ENCODE data around the gene CFAP107.

CFAP107 gene

DNA sequence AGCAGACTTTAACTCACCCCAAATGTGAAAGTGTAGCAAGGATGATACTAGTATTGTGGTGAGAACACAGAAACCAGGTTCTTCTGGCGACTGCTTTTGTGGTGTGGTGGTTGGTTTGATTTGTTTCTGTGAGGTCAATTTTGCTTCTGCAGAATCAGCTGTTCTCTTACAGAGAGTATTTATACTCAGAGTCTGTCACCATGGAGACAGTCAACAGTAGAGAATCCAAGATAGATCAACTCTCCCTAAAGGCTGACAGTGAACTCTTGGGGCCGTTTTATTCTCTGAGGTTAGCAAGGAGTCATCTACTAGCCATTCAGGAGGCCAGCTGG is at the start of gene CFAP107:
TSS of gene CFAP107 (plus strand) at position 209 of the 332 bp plus-strand sequence. CDS start 231 bp downstream, outside the sequence.
- H3K27ac ChIP-seq (ENCODE audit: low read depth, low read length), result no peak within 1 kb of the TSS
- no peak within 1 kb of the TSS for H3K9ac ChIP-seq (ENCODE audit: low read depth in 1 of 2, low read length in 2 of 2)
- no peaks in the 10 kb centered on the region for H3K4me1 ChIP-seq (ENCODE audit: control insufficient read depth in 1 of 2, insufficient read depth in 2 of 2, low read length in 2 of 2)
- H3K27me3 ChIP-seq (ENCODE audit: control insufficient read depth in 1 of 2, insufficient read depth in 2 of 2, low read length in 2 of 2), result peaks cover 0 to 5% of the 10 kb centered on the region in 2 donors
- H3K9me3 ChIP-seq (ENCODE audit: control insufficient read depth in 1 of 2, low read length in 2 of 2), result peaks cover 12 to 15% of the 10 kb centered on the region in 2 donors
- no peaks in the 10 kb centered on the region for H3K36me3 ChIP-seq (ENCODE audit: control insufficient read depth in 1 of 2, insufficient read depth in 2 of 2, low read length in 2 of 2)
- no peak within 1 kb of the TSS for H3K4me3 ChIP-seq (ENCODE audit: low read depth in 1 of 2, low read length in 2 of 2)

GRCh38 chr1:12696658-12697057 is 49.3 kb upstream of the CFAP107 start:
- H3K36me3 ChIP-seq (ENCODE audit: control insufficient read depth in 1 of 2, insufficient read depth in 2 of 2, low read length in 2 of 2), result no peaks in the 10 kb centered on the region
- no peak overlapping the region for H3K4me3 ChIP-seq (ENCODE audit: low read depth in 1 of 2, low read length in 2 of 2)
- no peaks in the 10 kb centered on the region for H3K9me3 ChIP-seq (ENCODE audit: control insufficient read depth in 1 of 2, low read length in 2 of 2)
- no peak overlapping the region for H3K9ac ChIP-seq (ENCODE audit: low read depth in 1 of 2, low read length in 2 of 2)
- H3K27me3 ChIP-seq (ENCODE audit: control insufficient read depth in 1 of 2, insufficient read depth in 2 of 2, low read length in 2 of 2), result no peaks in the 10 kb centered on the region
- no peaks in the 10 kb centered on the region for H3K4me1 ChIP-seq (ENCODE audit: control insufficient read depth in 1 of 2, insufficient read depth in 2 of 2, low read length in 2 of 2)
- no peak overlapping the region for H3K27ac ChIP-seq (ENCODE audit: low read depth, low read length)

- Histone ChIP-seq H3K9me3 (ENCODE audit: control insufficient read depth in 1 of 2, low read length in 2 of 2) (no peaks in the 10 kb centered on the region), H3K4me1 (ENCODE audit: control insufficient read depth in 1 of 2, insufficient read depth in 2 of 2, low read length in 2 of 2) (no peaks in the 10 kb centered on the region), H3K36me3 (ENCODE audit: control insufficient read depth in 1 of 2, insufficient read depth in 2 of 2, low read length in 2 of 2) (no peaks in the 10 kb centered on the region), H3K9ac (ENCODE audit: low read depth in 1 of 2, low read length in 2 of 2) (no peak overlapping the region), H3K27ac (ENCODE audit: low read depth, low read length) (no peak overlapping the region), H3K27me3 (ENCODE audit: control insufficient read depth in 1 of 2, insufficient read depth in 2 of 2, low read length in 2 of 2) (no peaks in the 10 kb centered on the region), H3K4me3 (ENCODE audit: low read depth in 1 of 2, low read length in 2 of 2) (no peak overlapping the region)
Observed at GRCh38 chr1:12697397-12697796, 48.6 kb upstream of the CFAP107 start.

DNA sequence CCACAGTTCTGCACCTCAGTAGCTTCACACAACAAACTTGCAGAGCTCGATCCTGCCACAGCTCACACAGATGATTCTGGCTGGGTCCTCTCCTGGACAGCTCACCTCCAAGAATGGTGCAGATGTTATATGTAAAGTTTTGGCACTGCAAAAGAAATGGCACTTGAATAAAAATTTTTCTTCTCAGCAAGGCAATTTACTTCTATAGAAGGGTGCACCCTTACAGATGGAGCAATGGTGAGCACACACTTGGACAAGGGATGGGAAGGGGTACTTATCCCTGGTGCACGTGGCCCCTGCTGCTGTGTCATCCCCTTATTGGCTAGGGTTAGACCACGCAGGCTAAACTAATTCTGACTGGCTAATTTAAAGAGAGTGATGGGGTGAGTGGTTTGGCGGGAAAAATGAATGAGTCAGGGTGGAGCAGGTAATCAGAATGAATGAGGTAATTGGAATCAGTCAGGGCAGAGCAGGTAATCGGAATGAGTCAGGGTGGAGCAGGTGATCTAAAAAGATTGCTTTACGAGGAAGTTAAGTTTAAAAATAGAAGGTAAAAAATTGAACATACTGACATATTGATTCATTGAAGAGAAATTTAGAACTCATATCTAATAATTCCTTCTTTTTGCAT is 42.1 kb upstream of the CFAP107 start:
- Histone ChIP-seq H3K36me3 (ENCODE audit: control insufficient read depth in 1 of 2, insufficient read depth in 2 of 2, low read length in 2 of 2) (no peaks in the 10 kb centered on the region), H3K4me1 (ENCODE audit: control insufficient read depth in 1 of 2, insufficient read depth in 2 of 2, low read length in 2 of 2) (no peaks in the 10 kb centered on the region), H3K27me3 (ENCODE audit: control insufficient read depth in 1 of 2, insufficient read depth in 2 of 2, low read length in 2 of 2) (no peaks in the 10 kb centered on the region), H3K9ac (ENCODE audit: low read depth in 1 of 2, low read length in 2 of 2) (no peak overlapping the region), H3K27ac (ENCODE audit: low read depth, low read length) (no peak overlapping the region), H3K9me3 (ENCODE audit: control insufficient read depth in 1 of 2, low read length in 2 of 2) (peaks cover 8 to 9% of the 10 kb centered on the region in 2 donors), H3K4me3 (ENCODE audit: low read depth in 1 of 2, low read length in 2 of 2) (no peak overlapping the region)

DNA sequence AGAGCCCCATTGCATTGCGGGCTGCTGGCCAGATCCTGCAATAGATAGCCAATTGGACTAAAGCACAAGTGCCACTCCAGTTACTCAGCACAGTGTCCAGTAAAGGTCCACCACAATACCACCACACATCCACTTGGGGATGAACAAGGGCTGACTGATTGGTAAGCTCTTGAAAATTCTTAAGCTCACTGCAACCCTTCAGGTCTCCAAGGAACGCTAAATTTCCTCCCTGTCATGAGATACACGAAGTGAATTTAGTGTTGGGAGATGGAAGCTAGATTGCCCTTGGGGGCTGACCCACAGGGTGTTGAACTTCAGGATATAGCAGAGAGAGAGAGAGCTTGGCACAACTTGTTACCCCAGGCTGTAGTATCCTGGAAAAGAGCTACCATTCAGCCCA is 39.9 kb upstream of the CFAP107 start:
- H3K4me1 ChIP-seq (ENCODE audit: control insufficient read depth in 1 of 2, insufficient read depth in 2 of 2, low read length in 2 of 2), result no peaks in the 10 kb centered on the region
- H3K27me3 ChIP-seq (ENCODE audit: control insufficient read depth in 1 of 2, insufficient read depth in 2 of 2, low read length in 2 of 2), result no peaks in the 10 kb centered on the region
- H3K27ac ChIP-seq (ENCODE audit: low read depth, low read length), result no peak overlapping the region
- peaks cover 8 to 9% of the 10 kb centered on the region in 2 donors for H3K9me3 ChIP-seq (ENCODE audit: control insufficient read depth in 1 of 2, low read length in 2 of 2)
- no peak overlapping the region for H3K4me3 ChIP-seq (ENCODE audit: low read depth in 1 of 2, low read length in 2 of 2)
- no peaks in the 10 kb centered on the region for H3K36me3 ChIP-seq (ENCODE audit: control insufficient read depth in 1 of 2, insufficient read depth in 2 of 2, low read length in 2 of 2)
- no peak overlapping the region for H3K9ac ChIP-seq (ENCODE audit: low read depth in 1 of 2, low read length in 2 of 2)

- no peak overlapping the region for H3K9ac ChIP-seq (ENCODE audit: low read depth in 1 of 2, low read length in 2 of 2)
- peaks cover 2 to 7% of the 10 kb centered on the region in 2 donors for H3K9me3 ChIP-seq (ENCODE audit: control insufficient read depth in 1 of 2, low read length in 2 of 2)
- H3K4me3 ChIP-seq (ENCODE audit: low read depth in 1 of 2, low read length in 2 of 2), result no peak overlapping the region
- no peaks in the 10 kb centered on the region for H3K4me1 ChIP-seq (ENCODE audit: control insufficient read depth in 1 of 2, insufficient read depth in 2 of 2, low read length in 2 of 2)
- H3K27me3 ChIP-seq (ENCODE audit: control insufficient read depth in 1 of 2, insufficient read depth in 2 of 2, low read length in 2 of 2), result no peaks in the 10 kb centered on the region
- no peaks in the 10 kb centered on the region for H3K36me3 ChIP-seq (ENCODE audit: control insufficient read depth in 1 of 2, insufficient read depth in 2 of 2, low read length in 2 of 2)
- H3K27ac ChIP-seq (ENCODE audit: low read depth, low read length), result no peak overlapping the region
Observed at GRCh38 chr1:12708396-12709090, 37.5 kb upstream of the CFAP107 start.

GRCh38 chr1:12709091-12709491 is 36.9 kb upstream of the CFAP107 start:
- H3K9me3 ChIP-seq (ENCODE audit: control insufficient read depth in 1 of 2, low read length in 2 of 2), result peaks cover 0 to 2% of the 10 kb centered on the region in 2 donors
- H3K27me3 ChIP-seq (ENCODE audit: control insufficient read depth in 1 of 2, insufficient read depth in 2 of 2, low read length in 2 of 2), result no peaks in the 10 kb centered on the region
- H3K27ac ChIP-seq (ENCODE audit: low read depth, low read length), result no peak overlapping the region
- no peak overlapping the region for H3K9ac ChIP-seq (ENCODE audit: low read depth in 1 of 2, low read length in 2 of 2)
- H3K4me3 ChIP-seq (ENCODE audit: low read depth in 1 of 2, low read length in 2 of 2), result no peak overlapping the region
- no peaks in the 10 kb centered on the region for H3K4me1 ChIP-seq (ENCODE audit: control insufficient read depth in 1 of 2, insufficient read depth in 2 of 2, low read length in 2 of 2)
- no peaks in the 10 kb centered on the region for H3K36me3 ChIP-seq (ENCODE audit: control insufficient read depth in 1 of 2, insufficient read depth in 2 of 2, low read length in 2 of 2)

GRCh38 chr1:12709696-12710095 is 36.3 kb upstream of the CFAP107 start:
- Histone ChIP-seq H3K36me3 (ENCODE audit: control insufficient read depth in 1 of 2, insufficient read depth in 2 of 2, low read length in 2 of 2) (no peaks in the 10 kb centered on the region), H3K27ac (ENCODE audit: low read depth, low read length) (no peak overlapping the region), H3K9ac (ENCODE audit: low read depth in 1 of 2, low read length in 2 of 2) (no peak overlapping the region), H3K27me3 (ENCODE audit: control insufficient read depth in 1 of 2, insufficient read depth in 2 of 2, low read length in 2 of 2) (no peaks in the 10 kb centered on the region), H3K4me1 (ENCODE audit: control insufficient read depth in 1 of 2, insufficient read depth in 2 of 2, low read length in 2 of 2) (no peaks in the 10 kb centered on the region), H3K9me3 (ENCODE audit: control insufficient read depth in 1 of 2, low read length in 2 of 2) (no peaks in the 10 kb centered on the region), H3K4me3 (ENCODE audit: low read depth in 1 of 2, low read length in 2 of 2) (no peak overlapping the region)

DNA sequence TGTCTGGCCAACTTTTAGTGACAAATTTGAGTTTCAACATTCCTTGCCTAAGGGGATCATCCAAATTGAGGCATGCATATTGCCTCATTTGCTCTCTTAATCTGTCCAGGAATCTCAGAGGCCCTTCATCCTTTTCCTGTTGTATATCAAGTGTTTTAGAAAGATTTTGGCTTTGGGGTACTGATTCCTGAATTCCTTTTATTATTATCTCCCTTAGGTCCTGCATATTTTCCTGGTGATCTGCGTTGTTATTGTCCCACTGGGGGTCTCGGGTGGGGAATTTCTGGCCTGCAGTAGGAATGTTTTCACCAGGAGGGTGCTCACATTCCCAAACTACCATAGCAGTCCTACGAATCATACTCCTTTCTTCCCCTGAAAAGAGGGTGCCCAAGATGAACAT is 34.5 kb upstream of the CFAP107 start:
- Histone ChIP-seq H3K36me3 (ENCODE audit: control insufficient read depth in 1 of 2, insufficient read depth in 2 of 2, low read length in 2 of 2) (no peaks in the 10 kb centered on the region), H3K4me1 (ENCODE audit: control insufficient read depth in 1 of 2, insufficient read depth in 2 of 2, low read length in 2 of 2) (no peaks in the 10 kb centered on the region), H3K27ac (ENCODE audit: low read depth, low read length) (no peak overlapping the region)

DNA sequence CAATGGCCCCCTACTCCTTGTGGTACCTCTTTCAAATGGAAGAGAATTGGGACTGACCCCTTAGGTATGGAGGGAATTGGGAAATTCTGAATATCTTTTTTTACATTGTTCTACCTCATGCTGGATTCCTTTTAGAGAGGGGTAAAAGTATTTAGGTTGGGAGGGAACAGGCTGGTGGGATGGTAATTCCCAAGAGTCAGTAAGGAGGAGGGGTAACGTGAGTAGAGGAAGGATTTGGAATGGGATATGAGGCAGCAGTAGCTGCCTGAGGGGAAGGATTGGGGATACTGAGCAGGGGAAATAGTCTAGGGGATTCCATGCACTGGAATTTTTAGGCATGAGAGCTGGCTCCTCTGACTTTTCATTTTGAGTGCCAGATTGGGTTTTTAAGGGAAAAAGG is 33.9 kb upstream of the CFAP107 start:
- no peak overlapping the region for H3K27ac ChIP-seq (ENCODE audit: low read depth, low read length)
- H3K9ac ChIP-seq (ENCODE audit: low read depth in 1 of 2, low read length in 2 of 2), result no peak overlapping the region
- H3K27me3 ChIP-seq (ENCODE audit: control insufficient read depth in 1 of 2, insufficient read depth in 2 of 2, low read length in 2 of 2), result no peaks in the 10 kb centered on the region
- H3K9me3 ChIP-seq (ENCODE audit: control insufficient read depth in 1 of 2, low read length in 2 of 2), result no peaks in the 10 kb centered on the region
- no peaks in the 10 kb centered on the region for H3K4me1 ChIP-seq (ENCODE audit: control insufficient read depth in 1 of 2, insufficient read depth in 2 of 2, low read length in 2 of 2)
- H3K4me3 ChIP-seq (ENCODE audit: low read depth in 1 of 2, low read length in 2 of 2), result no peak overlapping the region
- no peaks in the 10 kb centered on the region for H3K36me3 ChIP-seq (ENCODE audit: control insufficient read depth in 1 of 2, insufficient read depth in 2 of 2, low read length in 2 of 2)

More for the DNA sequence above, 34.5 kb upstream of the CFAP107 start:
- Histone ChIP-seq H3K9ac (ENCODE audit: low read depth in 1 of 2, low read length in 2 of 2) (no peak overlapping the region), H3K4me3 (ENCODE audit: low read depth in 1 of 2, low read length in 2 of 2) (no peak overlapping the region), H3K27me3 (ENCODE audit: control insufficient read depth in 1 of 2, insufficient read depth in 2 of 2, low read length in 2 of 2) (no peaks in the 10 kb centered on the region), H3K9me3 (ENCODE audit: control insufficient read depth in 1 of 2, low read length in 2 of 2) (no peaks in the 10 kb centered on the region)

All from duodenal mucosa (tissue), 2 donors.